DOHH2 (cell line): ENCODE measurements around the gene PLCXD1.
"Not testable (repeated sequence)": the region's sequence is repeated elsewhere in the genome, so short reads cannot be mapped to it uniquely, and the experiment has no call there.

Experiments used
- H3F3A ChIP-seq: fragments of 200-600 bp; sonication (generic), shearing (Covaris generic); 2 replicates; pipeline ENCODE4 v1.6.0; 2016; ENCODE audit warnings: antibody characterized with exemption, mild to moderate bottlenecking; ENCODE audit not compliant: control insufficient read depth, insufficient read depth
- H3K27ac ChIP-seq: fragments of 200-600 bp; sonication (generic); 2 replicates; pipeline ENCODE4 v1.5.1; 2014; ENCODE audit warnings: low read depth, mild to moderate bottlenecking, low read length, moderate library complexity
- H3K27me3 ChIP-seq: fragments of 200-600 bp; sonication (generic); 2 replicates; pipeline ENCODE4 v1.6.1; 2014; ENCODE audit warnings: mild to moderate bottlenecking, low read length, mixed read lengths; ENCODE audit not compliant: control insufficient read depth
- H3K36me3 ChIP-seq: fragments of 200-600 bp; sonication (generic); 2 replicates; pipeline ENCODE4 v1.6.1; 2014; ENCODE audit warnings: mild to moderate bottlenecking, low read length, moderate library complexity, mixed read lengths; ENCODE audit not compliant: control insufficient read depth
- H3K4me1 ChIP-seq: fragments of 200-600 bp; sonication (generic); 2 replicates; pipeline ENCODE4 v1.6.1; 2014; ENCODE audit warnings: mild to moderate bottlenecking, low read length, mixed read lengths; ENCODE audit not compliant: control insufficient read depth
- H3K4me2 ChIP-seq: fragments of 200-600 bp; sonication (generic); 2 replicates; pipeline ENCODE4 v1.6.0; 2014; ENCODE audit warnings: mild to moderate bottlenecking, low read length, moderate library complexity
- H3K4me3 ChIP-seq: fragments of 200-600 bp; sonication (generic); 2 replicates; pipeline ENCODE4 v1.5.1; 2014; ENCODE audit warnings: mild to moderate bottlenecking, low read length, mixed read lengths
- H3K79me2 ChIP-seq: fragments of 200-600 bp; sonication (generic); 2 replicates; pipeline ENCODE4 v1.6.1; 2014; ENCODE audit warnings: mild to moderate bottlenecking, low read length, mixed read lengths; ENCODE audit not compliant: control insufficient read depth
- H3K9me2 ChIP-seq: fragments of 200-600 bp; sonication (generic); replicated peaks from 2 replicates; pipeline ENCODE4 v1.6.1; 2014; ENCODE audit warnings: mild to moderate bottlenecking, low read length, mixed read lengths; ENCODE audit not compliant: control insufficient read depth
- H3K9me3 ChIP-seq: fragments of 200-600 bp; sonication (generic); 2 replicates; pipeline ENCODE4 v1.6.1; 2014; ENCODE audit warnings: antibody characterized with exemption, low read length, mixed read lengths; ENCODE audit not compliant: control insufficient read depth, insufficient read depth
- H4K20me1 ChIP-seq: fragments of 200-600 bp; sonication (generic); 2 replicates; pipeline ENCODE4 v1.6.0; 2014; ENCODE audit warnings: low read depth, mild to moderate bottlenecking, antibody characterized with exemption, low read length, moderate library complexity; ENCODE audit not compliant: control insufficient read depth, insufficient read depth
- EZH2phosphoT487 ChIP-seq: fragments of 200-600 bp; sonication (generic); IDR thresholded peaks from 2 replicates; pipeline ENCODE4 v1.6.1; 2017; ENCODE audit warnings: borderline replicate concordance, mild to moderate bottlenecking, antibody characterized with exemption, low read length, moderate library complexity, mixed read lengths
- TF ChIP-seq, protein P1 (sequence below): fragments of 200-600 bp; sonication (generic); IDR thresholded peaks from one replicate; pipeline ENCODE4 v1.5.1; 2014; ENCODE audit warnings: antibody characterized with exemption, mild to moderate bottlenecking, low read depth, low read length; ENCODE audit not compliant: poor library complexity, severe bottlenecking

The PLCXD1 gene

DNA sequence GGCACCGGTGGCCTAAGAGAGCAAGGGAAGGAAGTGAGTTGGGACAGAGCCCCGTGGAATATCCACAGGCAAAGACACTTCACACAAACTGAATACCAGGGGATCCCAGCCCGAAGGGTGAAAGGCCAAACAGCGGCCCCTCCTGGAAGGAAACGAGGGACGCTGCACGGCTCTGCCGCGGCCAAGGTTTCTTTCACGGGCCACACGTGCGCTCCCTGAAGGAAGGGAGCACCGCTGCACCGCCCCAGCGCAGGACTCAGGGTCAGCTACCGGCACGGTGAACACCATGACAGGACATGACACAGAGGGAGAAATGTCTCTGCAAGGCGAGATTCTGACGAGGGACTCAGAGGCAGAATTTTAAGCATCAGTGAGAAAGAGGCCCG, 69.0 kb downstream of the PLCXD1 start:
- H3K4me2 ChIP-seq, result no peak overlapping the region
- H3K4me1 ChIP-seq, result no peaks in the 10 kb centered on the region
- H3K27me3 ChIP-seq, result no peaks in the 10 kb centered on the region
- H3F3A ChIP-seq, result no peaks in the 10 kb centered on the region
- H3K27ac ChIP-seq, result no peak overlapping the region
- no peak for TF ChIP-seq EZH2phosphoT487
- TF ChIP-seq, protein P1, sequence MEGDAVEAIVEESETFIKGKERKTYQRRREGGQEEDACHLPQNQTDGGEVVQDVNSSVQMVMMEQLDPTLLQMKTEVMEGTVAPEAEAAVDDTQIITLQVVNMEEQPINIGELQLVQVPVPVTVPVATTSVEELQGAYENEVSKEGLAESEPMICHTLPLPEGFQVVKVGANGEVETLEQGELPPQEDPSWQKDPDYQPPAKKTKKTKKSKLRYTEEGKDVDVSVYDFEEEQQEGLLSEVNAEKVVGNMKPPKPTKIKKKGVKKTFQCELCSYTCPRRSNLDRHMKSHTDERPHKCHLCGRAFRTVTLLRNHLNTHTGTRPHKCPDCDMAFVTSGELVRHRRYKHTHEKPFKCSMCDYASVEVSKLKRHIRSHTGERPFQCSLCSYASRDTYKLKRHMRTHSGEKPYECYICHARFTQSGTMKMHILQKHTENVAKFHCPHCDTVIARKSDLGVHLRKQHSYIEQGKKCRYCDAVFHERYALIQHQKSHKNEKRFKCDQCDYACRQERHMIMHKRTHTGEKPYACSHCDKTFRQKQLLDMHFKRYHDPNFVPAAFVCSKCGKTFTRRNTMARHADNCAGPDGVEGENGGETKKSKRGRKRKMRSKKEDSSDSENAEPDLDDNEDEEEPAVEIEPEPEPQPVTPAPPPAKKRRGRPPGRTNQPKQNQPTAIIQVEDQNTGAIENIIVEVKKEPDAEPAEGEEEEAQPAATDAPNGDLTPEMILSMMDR, result no peak
- H3K79me2 ChIP-seq, result peaks cover 88% of the 10 kb centered on the region
- H3K4me3 ChIP-seq, result no peak overlapping the region
- H3K9me2 ChIP-seq, result no peaks in the 10 kb centered on the region
- H3K9me3 ChIP-seq, result peaks cover 16% of the 10 kb centered on the region; the same call in 1 of the 2 replicates
- peaks cover 96% of the 10 kb centered on the region for H3K36me3 ChIP-seq
- H4K20me1 ChIP-seq, result no peaks in the 10 kb centered on the region

DNA sequence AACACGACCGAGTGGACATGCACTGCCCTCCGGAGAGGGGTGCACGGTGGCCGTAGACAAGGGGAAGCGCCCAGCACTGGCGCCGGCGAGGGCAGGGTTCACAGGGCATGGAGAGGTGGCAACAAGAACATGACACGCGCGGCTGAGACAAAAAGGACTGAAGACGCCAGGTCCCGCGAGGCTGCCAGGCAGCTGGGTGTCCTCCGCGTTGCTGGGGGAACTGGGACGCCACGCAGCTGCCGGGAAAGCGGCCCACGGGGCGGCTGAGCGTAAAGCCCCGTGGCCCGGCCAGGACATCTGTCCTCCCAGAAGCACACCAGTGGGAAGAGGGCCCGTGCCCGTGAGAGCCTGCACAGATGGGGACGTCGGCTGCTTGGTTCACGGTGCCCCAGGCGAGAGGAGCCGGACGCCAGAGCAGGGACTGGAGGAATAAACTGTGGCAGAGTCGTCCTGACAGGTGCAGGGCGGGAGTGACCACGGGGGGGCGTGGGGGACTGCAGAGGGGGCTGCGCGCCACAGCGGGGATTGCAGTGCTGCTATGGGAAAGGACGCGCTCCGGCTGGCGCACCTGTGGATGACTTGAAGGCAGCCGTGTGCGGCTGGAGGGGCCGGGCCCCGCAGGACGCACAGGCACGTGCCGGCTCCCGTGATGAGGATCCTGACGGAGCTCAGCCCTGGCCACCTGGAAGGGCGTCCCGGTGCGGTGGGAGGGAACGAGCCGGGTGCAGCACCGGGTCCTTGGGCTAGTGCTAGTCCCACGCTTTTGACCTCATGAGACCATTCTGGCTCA, 69.5 kb downstream of the PLCXD1 start:
- H3K9me3 ChIP-seq, result peaks cover 12% of the 10 kb centered on the region; the same call in 1 of the 2 replicates
- H3K27me3 ChIP-seq, result no peaks in the 10 kb centered on the region
- no peak overlapping the region for H3K27ac ChIP-seq
- no peaks in the 10 kb centered on the region for H3K9me2 ChIP-seq
- no peak overlapping the region for H3K4me3 ChIP-seq
- H3F3A ChIP-seq, result no peaks in the 10 kb centered on the region
- no peak overlapping the region for H3K4me2 ChIP-seq
- peaks cover 97% of the 10 kb centered on the region for H3K36me3 ChIP-seq
- TF ChIP-seq, protein P1, result no peak
- no peak for TF ChIP-seq EZH2phosphoT487
- H3K79me2 ChIP-seq, result peaks cover 90% of the 10 kb centered on the region
- H4K20me1 ChIP-seq, result peaks cover under 1% of the 10 kb centered on the region; the same call in 1 of the 2 replicates
- H3K4me1 ChIP-seq, result no peaks in the 10 kb centered on the region

DNA sequence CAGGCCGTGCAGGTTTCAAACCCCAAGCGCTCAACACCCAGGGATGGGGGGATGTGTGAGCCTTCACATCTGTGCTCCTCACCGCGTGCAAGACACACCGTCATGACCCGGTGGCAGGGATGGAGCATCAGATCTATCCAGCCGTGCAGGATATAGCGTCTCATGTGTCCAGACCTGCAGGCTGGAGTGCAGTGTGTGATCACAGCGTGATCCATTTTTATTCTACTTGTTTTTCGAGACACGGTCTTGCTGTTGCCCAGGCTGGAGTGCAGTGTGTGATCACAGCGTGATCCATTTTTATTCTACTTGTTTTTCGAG, 70.1 kb downstream of the PLCXD1 start:
- H3K4me2 ChIP-seq, H3F3A ChIP-seq, H3K27ac ChIP-seq, H3K27me3 ChIP-seq, H4K20me1 ChIP-seq, H3K9me2 ChIP-seq, H3K4me1 ChIP-seq, H3K4me3 ChIP-seq: not testable (repeated sequence)
- peaks cover 12% of the 10 kb centered on the region; the same call in 1 of the 2 replicates for H3K9me3 ChIP-seq
- H3K79me2 ChIP-seq, result peaks cover 96% of the 10 kb centered on the region
- peaks cover 100% of the 10 kb centered on the region for H3K36me3 ChIP-seq

DNA sequence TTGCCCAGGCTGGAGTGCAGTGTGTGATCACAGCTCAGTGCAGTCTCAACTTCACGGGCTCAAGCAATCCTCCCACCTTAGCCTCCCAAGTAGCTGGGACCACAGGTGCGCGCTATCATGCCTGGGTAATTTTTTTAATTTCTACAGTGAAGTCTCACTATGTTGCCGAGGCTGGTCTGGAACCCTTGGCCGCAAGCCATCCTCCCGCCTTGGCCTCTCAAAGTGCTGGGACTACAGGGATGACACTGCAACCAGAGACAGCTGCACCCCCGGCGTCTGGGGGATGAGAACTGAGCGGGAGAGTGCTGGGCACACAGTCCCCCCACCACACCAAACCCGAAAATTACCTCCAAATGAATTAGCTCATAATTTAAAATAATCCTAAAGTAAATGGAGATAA, 70.6 kb downstream of the PLCXD1 start:
- H3K4me2 ChIP-seq, result no peak overlapping the region
- no peaks in the 10 kb centered on the region for H3F3A ChIP-seq
- H3K4me1 ChIP-seq, result no peaks in the 10 kb centered on the region
- TF ChIP-seq EZH2phosphoT487, result no peak
- TF ChIP-seq, protein P1, result no peak
- H4K20me1 ChIP-seq, result peaks cover 3% of the 10 kb centered on the region; the same call in 1 of the 2 replicates
- H3K27me3 ChIP-seq, result no peaks in the 10 kb centered on the region
- no peak overlapping the region for H3K27ac ChIP-seq
- H3K36me3 ChIP-seq, result peaks cover 100% of the 10 kb centered on the region
- no peak overlapping the region for H3K4me3 ChIP-seq
- H3K9me3 ChIP-seq, result peaks cover 10% of the 10 kb centered on the region; the same call in 1 of the 2 replicates
- H3K9me2 ChIP-seq, result no peaks in the 10 kb centered on the region
- peaks cover 99% of the 10 kb centered on the region for H3K79me2 ChIP-seq
